ENCODE data around the gene PKNOX1.
"Not testable (repeated sequence)": the region's sequence is repeated elsewhere in the genome, so short reads cannot be mapped to it uniquely, and the experiment has no call there.

Gene PKNOX1

DNA sequence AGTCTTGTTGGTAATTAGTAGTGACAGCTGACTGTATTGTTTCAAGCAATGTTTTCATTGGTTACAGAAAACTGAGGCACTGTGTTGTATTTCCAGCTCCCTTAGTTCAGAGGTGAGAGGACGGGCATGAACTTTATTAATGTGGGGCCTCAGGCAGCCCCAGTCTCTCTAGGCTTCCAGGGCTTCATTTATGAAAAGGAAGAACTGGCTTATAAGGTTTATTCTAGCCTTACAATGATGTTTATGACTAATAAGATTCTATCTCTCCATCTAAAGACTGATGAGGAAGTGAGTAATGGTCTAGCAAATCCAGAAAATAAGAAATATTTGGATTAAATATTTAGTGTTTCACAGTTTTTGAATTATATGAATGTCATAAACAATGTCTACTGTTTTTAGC, 59.7 kb downstream of the PKNOX1 start:
- H3K4me2 ChIP-seq, result no peak overlapping the region

DNA sequence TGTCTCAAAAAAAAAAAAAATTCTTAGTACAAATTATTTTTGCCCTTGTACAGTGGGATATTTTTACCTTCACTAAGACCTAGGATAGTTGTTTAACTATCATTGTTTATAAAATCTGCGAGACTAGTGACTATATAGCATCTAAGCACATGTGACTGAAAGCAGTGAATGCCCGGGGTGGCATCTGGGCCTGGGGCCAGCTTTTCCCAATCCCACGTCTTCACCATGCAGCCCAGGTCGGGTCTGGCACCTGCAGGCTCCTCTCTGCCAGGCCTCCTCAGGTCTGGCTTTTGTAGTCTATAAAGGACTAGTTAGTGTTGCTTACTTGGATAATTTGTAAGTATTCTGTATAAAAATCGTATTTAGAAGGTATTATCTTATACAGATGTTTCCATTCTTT, 60.5 kb downstream of the PKNOX1 start:
- TF ChIP-seq Cebpa-rat (IDR thresholded peaks at IDR 0.05), result no peak
- Histone ChIP-seq H3K36me3 (peaks cover 42% of the 10 kb centered on the region), H3K4me2 (no peak overlapping the region), H3K9me3 (no peaks in the 10 kb centered on the region), H3K27me3 (no peaks in the 10 kb centered on the region), H3K9ac (no peak overlapping the region), H3K4me3 (no peak overlapping the region), H3K27ac (no peak overlapping the region), H3K4me1 (no peaks in the 10 kb centered on the region), H4K20me1 (no peaks in the 10 kb centered on the region)

More for the DNA sequence above, 59.7 kb downstream of the PKNOX1 start:
- Histone ChIP-seq H3K9ac (no peak overlapping the region), H3K27ac (no peak overlapping the region), H3K9me3 (no peaks in the 10 kb centered on the region), H3K36me3 (peaks cover 49% of the 10 kb centered on the region), H3K27me3 (no peaks in the 10 kb centered on the region), H3K4me1 (no peaks in the 10 kb centered on the region), H3K4me3 (no peak overlapping the region), H4K20me1 (no peaks in the 10 kb centered on the region)
- no peak for TF ChIP-seq Cebpa-rat (IDR thresholded peaks at IDR 0.05)

DNA sequence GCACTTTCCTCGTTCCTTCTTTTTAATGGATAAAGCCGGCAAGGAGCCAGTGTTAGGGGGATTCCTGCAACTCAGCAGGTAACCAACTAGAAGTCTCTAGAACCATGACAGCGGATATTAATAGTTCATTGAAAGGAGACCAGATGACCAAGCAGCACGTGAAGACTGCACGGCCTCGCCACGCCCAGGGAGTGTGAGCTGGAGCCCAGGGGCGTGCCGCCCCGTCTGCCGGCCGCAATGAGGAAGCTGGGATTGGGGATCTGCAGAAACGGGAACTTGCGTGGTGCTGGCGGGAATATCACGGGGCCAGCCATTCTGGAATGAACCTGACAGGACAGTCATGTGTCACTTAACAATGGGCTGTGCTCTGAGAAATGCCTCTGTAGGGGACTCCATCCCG, 62.5 kb downstream of the PKNOX1 start:
- not testable (repeated sequence) for H3K4me2 ChIP-seq, H3K4me3 ChIP-seq, H3K9ac ChIP-seq, H3K9me3 ChIP-seq, H4K20me1 ChIP-seq, H3K27ac ChIP-seq, H3K4me1 ChIP-seq, H3K27me3 ChIP-seq
- H3K36me3 ChIP-seq, result peaks cover 22% of the 10 kb centered on the region

DNA sequence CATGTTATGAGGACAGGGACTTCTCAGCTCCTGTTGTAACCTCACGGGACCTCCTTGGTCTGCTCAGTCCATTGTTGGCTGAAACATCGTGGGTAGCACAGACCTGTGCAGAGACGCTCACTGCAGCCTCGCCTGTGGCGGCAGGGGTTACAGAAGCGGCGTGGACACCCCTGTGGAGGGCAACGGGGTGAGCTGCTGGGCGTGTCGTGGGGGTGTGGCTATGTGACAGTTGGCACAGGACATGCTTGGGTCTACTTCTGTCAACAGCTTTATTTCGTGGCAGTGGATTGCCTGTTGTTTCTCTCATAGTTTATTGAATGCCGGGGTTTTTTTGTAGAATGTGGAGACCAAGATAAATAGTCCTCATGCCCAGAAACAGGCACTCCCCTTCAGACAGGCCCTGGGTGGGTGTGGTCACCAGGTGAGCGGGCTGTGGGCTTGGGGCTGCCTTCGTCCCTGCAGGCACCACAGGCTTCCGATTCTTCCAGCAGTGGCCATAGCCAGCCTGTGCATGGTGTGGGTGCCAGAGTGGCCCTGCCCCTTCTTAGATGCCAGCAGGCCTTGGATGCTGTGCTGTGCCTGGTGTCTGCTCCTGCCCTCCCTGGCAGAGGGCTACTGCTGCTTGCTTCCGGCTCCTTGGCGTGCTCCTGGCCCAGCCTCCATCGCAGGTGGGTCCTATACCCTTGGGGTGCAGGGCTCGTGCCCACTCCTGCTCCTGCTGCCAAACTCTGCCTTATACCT, 63.7 kb downstream of the PKNOX1 start:
- not testable (repeated sequence) for H3K4me2 ChIP-seq, H3K9ac ChIP-seq, H3K27ac ChIP-seq, H4K20me1 ChIP-seq, H3K27me3 ChIP-seq, H3K9me3 ChIP-seq, H3K4me3 ChIP-seq, H3K4me1 ChIP-seq
- H3K36me3 ChIP-seq, result peaks cover 10% of the 10 kb centered on the region

DNA sequence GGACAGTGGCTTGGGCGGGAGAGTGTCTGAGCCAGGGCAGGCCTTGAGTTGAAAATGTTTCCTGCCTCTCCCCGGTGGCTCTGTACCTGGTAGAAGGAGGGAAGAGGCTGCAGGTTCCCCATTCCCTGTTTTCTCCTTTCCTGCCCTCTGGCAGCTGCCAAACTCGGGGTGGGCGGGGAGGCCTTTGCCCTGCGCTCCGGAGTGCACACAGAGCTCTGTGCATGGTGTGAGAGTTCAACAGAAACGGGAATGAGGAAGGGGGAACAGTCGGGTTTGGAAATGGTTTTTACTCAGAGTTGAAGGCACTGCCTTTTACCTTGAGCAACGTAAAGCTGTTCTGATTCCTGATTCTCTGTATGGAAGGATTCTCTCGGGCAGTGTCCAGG, 64.3 kb downstream of the PKNOX1 start:
- not testable (repeated sequence) for H3K27ac ChIP-seq, H4K20me1 ChIP-seq, H3K4me2 ChIP-seq, H3K9ac ChIP-seq, H3K36me3 ChIP-seq, H3K9me3 ChIP-seq, H3K4me3 ChIP-seq, H3K4me1 ChIP-seq, H3K27me3 ChIP-seq

DNA sequence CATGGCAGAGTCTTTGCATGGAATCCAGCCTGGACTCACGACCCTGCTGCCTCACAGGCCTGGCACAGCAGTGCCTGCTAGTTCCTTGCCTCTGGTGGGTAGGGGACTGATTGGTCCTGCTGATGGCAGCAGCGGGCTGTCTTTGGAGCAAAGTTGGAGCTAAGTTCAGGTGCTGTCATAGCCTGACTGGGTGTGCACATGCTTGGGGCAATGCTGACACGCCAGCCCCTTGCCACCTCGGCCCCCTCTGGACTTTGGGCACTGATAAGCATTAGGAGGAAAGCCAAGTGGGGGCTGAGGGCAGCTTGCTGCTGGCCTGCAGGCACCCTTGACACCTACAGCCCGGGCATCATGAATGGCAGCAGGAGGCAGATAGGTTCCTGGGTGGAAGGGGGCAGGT, 67.8 kb downstream of the PKNOX1 start:
- H3K9me3 ChIP-seq, H3K36me3 ChIP-seq, H3K27me3 ChIP-seq, H3K4me1 ChIP-seq, H3K27ac ChIP-seq, H4K20me1 ChIP-seq, H3K4me3 ChIP-seq, H3K9ac ChIP-seq, H3K4me2 ChIP-seq: not testable (repeated sequence)

DNA sequence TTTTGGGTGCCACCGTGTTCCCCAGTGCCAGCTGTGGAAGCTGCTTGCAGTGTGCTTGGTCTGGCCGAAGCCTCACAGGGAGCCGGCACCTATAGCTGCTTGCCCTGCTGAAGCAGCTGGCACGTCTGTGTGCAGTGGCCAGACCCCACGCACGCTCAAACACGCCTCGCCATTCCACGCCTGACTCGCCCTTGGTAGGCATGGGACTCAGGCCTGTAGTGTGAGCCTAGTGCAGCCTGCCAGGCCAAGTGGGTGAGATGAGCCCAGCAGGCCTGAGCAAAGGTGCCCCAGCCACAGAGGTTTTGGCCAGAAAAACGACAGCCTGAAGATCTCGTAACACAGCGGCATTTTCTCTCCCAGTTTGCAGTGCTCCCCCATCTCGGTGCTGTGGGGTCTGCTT, 68.9 kb downstream of the PKNOX1 start:
- not testable (repeated sequence) for H3K9me3 ChIP-seq, H3K27me3 ChIP-seq, H3K36me3 ChIP-seq, H3K9ac ChIP-seq, H3K4me2 ChIP-seq, H3K27ac ChIP-seq, H3K4me3 ChIP-seq, H4K20me1 ChIP-seq, H3K4me1 ChIP-seq

DNA sequence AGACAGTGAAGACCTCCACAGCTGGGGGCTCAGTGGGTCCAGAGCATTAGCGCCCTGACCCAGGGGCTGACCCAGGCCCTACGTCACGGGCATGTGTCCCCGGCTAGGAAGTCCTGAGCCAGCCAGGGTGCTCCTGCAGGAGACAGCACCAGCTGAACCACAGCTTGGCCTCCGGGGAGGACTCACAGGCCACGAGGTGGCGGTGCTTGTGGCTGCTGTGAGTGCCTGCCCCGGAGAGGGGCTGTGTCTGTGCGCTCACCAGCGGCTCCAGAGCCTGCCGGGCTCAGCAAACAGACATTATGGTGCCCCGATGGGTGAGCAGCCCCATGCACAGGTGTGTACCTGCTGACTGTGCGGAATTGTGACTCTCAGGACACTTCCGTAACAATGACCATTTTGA, 70.2 kb downstream of the PKNOX1 start:
- H3K27ac ChIP-seq, H3K4me1 ChIP-seq, H3K27me3 ChIP-seq, H3K36me3 ChIP-seq, H3K4me2 ChIP-seq, H4K20me1 ChIP-seq, H3K9me3 ChIP-seq, H3K4me3 ChIP-seq, H3K9ac ChIP-seq: not testable (repeated sequence)

DNA sequence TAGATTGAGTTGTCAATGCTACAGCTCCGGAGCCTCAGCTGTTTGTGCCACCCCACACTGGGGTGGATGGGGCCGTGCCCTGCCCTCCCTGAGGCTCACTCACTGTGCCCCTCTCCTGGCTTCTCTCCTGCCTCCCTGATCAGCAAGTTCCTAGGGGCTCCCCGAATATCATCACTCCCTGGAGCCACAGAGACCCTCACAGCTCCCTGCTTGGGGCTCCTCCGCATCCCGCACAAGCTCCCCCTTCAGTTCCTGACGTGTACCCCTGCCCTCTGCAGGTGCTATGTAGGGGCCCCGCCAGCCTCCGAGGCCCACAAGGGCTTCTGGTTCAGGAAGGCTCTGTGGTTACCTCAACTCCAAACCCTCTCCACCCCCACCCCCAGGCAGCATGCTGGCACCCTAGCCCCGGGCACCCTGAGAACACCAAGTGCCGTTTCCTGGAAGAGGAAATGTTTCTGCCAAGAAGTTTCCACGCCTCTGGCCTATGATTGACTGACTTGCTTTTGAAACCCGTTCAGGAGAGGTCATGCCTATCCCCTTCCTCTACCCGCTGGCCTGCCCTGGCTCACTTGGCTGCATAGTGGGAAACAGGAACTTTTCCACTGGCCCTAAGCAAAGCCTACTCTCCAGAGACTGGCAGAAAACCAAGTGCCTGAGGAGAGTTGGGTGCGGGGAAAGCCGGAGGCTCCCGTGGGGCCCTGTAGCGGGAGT, 71.0 kb downstream of the PKNOX1 start:
- not testable (repeated sequence) for H3K36me3 ChIP-seq, H3K4me3 ChIP-seq, H4K20me1 ChIP-seq, H3K27ac ChIP-seq, H3K4me1 ChIP-seq, H3K27me3 ChIP-seq, H3K9ac ChIP-seq, H3K9me3 ChIP-seq
- peak overlapping the region; percentile 47 for H3K4me2 ChIP-seq

DNA sequence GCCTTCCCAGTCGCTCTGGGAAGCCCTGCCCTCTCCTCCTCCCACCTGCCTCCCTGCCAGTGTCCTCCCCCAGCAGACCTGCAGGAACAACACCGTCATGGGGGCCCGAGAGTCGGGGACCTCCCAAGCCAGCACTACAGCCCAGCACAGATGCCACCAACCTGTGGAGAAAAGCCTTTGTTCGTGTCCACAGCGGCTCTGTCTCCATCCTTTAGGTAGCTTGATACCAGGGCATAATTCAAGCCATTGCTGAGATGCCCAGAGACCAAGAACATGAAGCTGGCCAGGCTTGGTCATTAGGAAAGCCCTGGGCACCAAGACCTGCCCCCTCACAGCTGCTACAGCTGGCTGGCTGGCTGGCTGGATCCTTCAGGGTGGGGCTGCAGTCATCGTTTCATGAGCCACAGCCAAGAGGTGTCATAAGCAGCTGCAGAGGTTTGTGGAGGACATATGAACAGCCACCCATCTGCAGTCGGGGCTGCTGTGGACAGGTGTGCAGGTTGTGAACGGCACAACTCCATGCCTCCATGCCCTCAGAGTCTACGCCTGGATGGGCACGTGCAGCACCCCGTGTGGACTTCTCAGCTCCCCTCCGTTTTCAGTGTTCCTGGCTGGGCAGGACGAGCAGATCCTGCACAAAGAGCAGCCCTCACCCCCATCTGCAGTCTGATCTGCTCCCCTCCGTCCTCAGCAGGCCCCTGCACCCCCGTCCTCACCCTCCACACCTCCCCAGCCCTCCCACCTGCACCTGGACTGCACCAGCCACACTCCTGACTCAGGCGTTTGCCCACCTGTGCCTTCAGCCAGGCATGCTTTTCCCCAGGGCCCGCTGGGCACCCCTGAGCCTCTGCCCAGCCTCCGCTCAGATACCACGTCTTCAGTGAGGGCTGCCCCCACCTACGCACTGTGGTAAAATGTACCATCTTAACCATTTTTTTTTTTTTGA, 71.8 kb downstream of the PKNOX1 start:
- not testable (repeated sequence) for H3K4me3 ChIP-seq, H3K27me3 ChIP-seq, H4K20me1 ChIP-seq, H3K9me3 ChIP-seq, H3K9ac ChIP-seq, H3K36me3 ChIP-seq, H3K27ac ChIP-seq, H3K4me1 ChIP-seq
- peak overlapping the region; percentile 47 for H3K4me2 ChIP-seq

DNA sequence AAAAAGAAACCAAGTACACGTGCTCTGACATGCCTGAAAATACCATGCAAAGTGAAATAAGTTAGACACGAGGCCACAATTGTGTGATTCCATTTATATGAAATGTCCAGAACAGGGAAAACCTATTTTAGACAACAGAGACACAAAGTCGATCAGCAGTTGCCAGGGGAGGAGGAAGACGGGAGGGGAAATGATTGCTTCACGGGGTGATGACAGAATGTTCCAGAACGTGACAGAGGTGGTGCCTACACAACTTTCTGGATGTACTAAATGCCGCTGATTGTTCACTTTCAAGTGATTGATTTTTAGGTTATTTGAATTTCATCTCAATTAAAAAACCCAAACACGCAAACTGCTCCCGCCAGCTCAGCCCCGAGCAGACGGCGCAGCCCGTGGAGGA, 78.8 kb downstream of the PKNOX1 start:
- H4K20me1 ChIP-seq, H3K4me1 ChIP-seq, H3K9ac ChIP-seq, H3K27ac ChIP-seq, H3K4me2 ChIP-seq, H3K9me3 ChIP-seq, H3K27me3 ChIP-seq, H3K4me3 ChIP-seq, H3K36me3 ChIP-seq: not testable (repeated sequence)

DNA sequence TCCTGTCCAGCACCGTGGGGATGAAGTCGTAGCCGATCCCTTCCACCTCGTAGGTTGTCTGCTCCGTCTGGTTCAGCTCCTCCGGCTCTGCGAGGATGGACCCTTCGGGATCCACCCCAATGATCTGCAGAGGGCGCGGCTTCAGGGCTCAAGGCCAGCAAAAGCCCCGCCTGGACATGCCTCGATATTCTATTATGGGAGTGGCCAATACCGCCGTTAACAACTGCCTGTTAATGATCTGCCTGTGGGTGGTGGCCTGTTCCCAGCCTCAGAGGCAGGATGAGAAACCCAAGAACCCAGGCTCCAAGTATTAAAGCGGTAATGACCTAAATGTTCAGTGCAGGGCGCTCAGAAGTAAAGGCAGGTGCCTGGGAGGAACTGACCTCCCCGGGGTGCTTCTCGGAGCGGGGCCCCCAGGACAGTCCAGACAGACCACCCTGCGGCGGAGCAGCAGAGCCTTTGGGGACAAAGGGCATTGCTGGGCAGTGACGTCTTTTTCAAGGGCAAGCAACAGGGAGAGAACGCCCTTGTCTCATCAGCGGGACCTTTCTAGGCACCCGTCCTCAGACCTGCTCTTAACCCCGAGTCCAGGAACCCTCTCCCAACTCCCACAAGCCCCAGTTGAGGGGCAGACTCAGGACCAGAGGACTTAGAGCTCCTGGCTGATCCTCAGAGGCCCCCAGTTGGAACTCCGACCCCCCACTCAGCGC, 88.7 kb downstream of the PKNOX1 start:
- not testable (repeated sequence) for H3K4me1 ChIP-seq, H3K27me3 ChIP-seq, H3K36me3 ChIP-seq, H3K4me2 ChIP-seq, H3K4me3 ChIP-seq, H3K27ac ChIP-seq, H3K9ac ChIP-seq, H3K9me3 ChIP-seq, H4K20me1 ChIP-seq

DNA sequence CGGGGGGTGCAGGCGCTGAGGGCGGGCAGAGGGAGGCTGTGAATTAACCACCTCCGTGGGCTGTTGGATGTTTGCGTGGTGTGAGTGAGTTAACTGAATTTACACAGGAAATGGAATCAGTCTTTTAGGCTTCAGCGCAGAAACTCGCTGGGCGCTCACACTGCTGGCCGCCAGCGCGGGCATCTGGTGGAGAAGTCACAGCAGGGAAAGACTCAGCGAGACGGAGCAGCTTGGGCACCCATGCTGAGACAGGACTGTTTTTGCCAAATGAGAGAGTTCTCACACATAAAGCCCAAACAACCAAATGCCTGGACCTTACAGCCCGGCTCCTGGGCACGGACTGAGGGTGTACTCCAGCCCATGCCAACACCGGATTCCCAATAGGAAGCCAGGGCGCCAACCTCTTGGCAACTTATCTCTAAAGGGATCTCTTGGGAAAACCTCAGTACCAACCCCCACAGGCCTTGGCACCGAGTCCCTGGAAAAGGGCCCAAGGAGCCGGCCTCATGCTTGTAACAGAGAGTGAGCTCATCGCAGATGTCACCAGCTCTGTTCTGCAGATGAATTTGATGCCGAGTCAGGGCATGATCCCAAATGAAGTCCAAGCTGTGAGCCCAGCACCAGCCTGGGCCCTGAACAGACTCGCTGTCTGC, 90.0 kb downstream of the PKNOX1 start:
- H3K4me1 ChIP-seq, H3K4me2 ChIP-seq, H3K9ac ChIP-seq, H3K27me3 ChIP-seq, H3K9me3 ChIP-seq, H4K20me1 ChIP-seq, H3K4me3 ChIP-seq, H3K27ac ChIP-seq, H3K36me3 ChIP-seq: not testable (repeated sequence)

All from BLaER1 (cell line).